ENCODE results near the gene PWWP2A.

- no peak for TF ChIP-seq CTCF (IDR thresholded peaks at IDR 0.05)
- no peak for TF ChIP-seq POLR2A (IDR thresholded peaks at IDR 0.05)
Measured at GRCh38 chr5:160166973-160167623, 47.8 kb upstream of the PWWP2A start.
